Body of pancreas (tissue), 4 donors: ENCODE measurements around the gene KCTD3. TPM values are rescaled to one million over a fixed set of nuclear protein-coding genes. Genes with fewer than 3 reads are reported as not detected.

Experiments
- ATAC-seq: fragments of 150-250 bp; one replicate; pipeline ENCODE4 v1.9.1; 2016
- DNase-seq, 4 donors: peaks; one replicate each; pipeline ENCODE4 v3.0.0-alpha.2; 2019
- H3K27ac ChIP-seq, 4 donors: fragments of 200-600 bp; sonication (generic); 1 replicate in 3 of 4; 2 replicates in 1 of 4; pipeline versions ENCODE4 v1.5.1 to v1.6.1; 2016 to 2019; ENCODE audit warnings: mild to moderate bottlenecking in 1 of 4, mixed read lengths in 1 of 4, moderate library complexity in 1 of 4
- H3K27me3 ChIP-seq, 2 donors: fragments of 200-600 bp; sonication (generic); one replicate each; pipeline ENCODE4 v1.6.0; 2016; ENCODE audit warnings: mild to moderate bottlenecking in 1 of 2
- H3K36me3 ChIP-seq, 2 donors: fragments of 200-600 bp; sonication (generic); replicated peaks in 1 of 2; 2 replicates each; pipeline ENCODE4 v1.5.1; 2016; ENCODE audit warnings: low read depth in 2 of 2; ENCODE audit not compliant: insufficient read depth in 1 of 2
- H3K4me1 ChIP-seq: fragments of 200-600 bp; sonication (generic); one replicate; pipeline ENCODE4 v1.6.0; 2016
- H3K4me3 ChIP-seq, 2 donors: fragments of 200-600 bp; sonication (generic); 1 replicate in 1 of 2; 2 replicates in 1 of 2; pipeline ENCODE4 v1.5.1; 2016 to 2019
- H3K9me3 ChIP-seq, 3 donors: fragments of 200-600 bp; sonication (generic); 1 replicate in 2 of 3; 2 replicates in 1 of 3; pipeline ENCODE4 v1.5.1; 2016
- CTCF ChIP-seq, 7 experiments: fragments of 450-650 bp in 4 of 7; fragments of 200-600 bp in 3 of 7; sonication (generic) in 3 of 7; IDR thresholded peaks; one replicate each; pipeline ENCODE4 v1.5.1; 2016 to 2019; ENCODE audit warnings: antibody characterized with exemption in 7 of 7
- POLR2A ChIP-seq, 3 donors: fragments of 450-650 bp; IDR thresholded peaks; one replicate each; pipeline ENCODE4 v1.6.1; 2016; ENCODE audit warnings: antibody characterized with exemption in 3 of 3, mild to moderate bottlenecking in 2 of 3
- WGBS, 2 donors: methylation state at CpG; one replicate each; pipeline ENCODE4 v1.1.5; 2017; 5-methylcytosine and 5-hydroxymethylcytosine counted together
- intact Hi-C: fragments of 100-400 bp; cut with DNase I; formaldehyde crosslinking; loops from one replicate; pipeline ENCODE4 v1.15.1; 2023
- total RNA-seq, 2 donors: library from RNA; depleted of rRNA; stranded (reverse); fragments of >200 nt; gene quantifications; one replicate each; pipeline ENCODE4 v1.1.0, GENCODE V29; 2016

The KCTD3 gene
- total RNA-seq, 2 donors from 2014 or later: 31.6 to 38.7 TPM

GRCh38 chr1:215635827-215636226, 68.7 kb downstream of the KCTD3 start:
- Histone ChIP-seq H3K36me3 (no peaks in the 10 kb centered on the region), H3K9me3 (no peaks in the 10 kb centered on the region), H3K4me1 (peaks cover 16% of the 10 kb centered on the region), H3K27me3 (no peaks in the 10 kb centered on the region), H3K27ac (peak overlapping the region in 1 of 4 donors; percentile 71), H3K4me3 (no peak overlapping the region)
- DNase-seq: no peak
- intact Hi-C loops: no loop called here
- no peak for ATAC-seq
- WGBS, 2 donors: 86 to 87% methylated on average over 6 of the region's 6 CpGs
- TF ChIP-seq POLR2A (IDR thresholded peaks at IDR 0.05) (no peak), CTCF (IDR thresholded peaks at IDR 0.05) (no peak)

GRCh38 chr1:215636258-215636965, 69.3 kb downstream of the KCTD3 start:
- 40 to 41% methylated on average over 9 of the region's 9 CpGs for WGBS, 2 donors
- peak; percentile 43 for ATAC-seq
- Histone ChIP-seq H3K4me1 (peaks cover 16% of the 10 kb centered on the region), H3K9me3 (no peaks in the 10 kb centered on the region), H3K4me3 (no peak overlapping the region), H3K27me3 (no peaks in the 10 kb centered on the region), H3K27ac (peak overlapping the region in 3 of 4 donors; percentile 4 to 71 (median 58)), H3K36me3 (no peaks in the 10 kb centered on the region)
- intact Hi-C loops: no loop called here
- peak in 1 of 4 donors; percentile 13 for DNase-seq
- TF ChIP-seq CTCF (IDR thresholded peaks at IDR 0.05) (no peak), POLR2A (IDR thresholded peaks at IDR 0.05) (no peak)

- Histone ChIP-seq H3K4me3 (no peak overlapping the region), H3K4me1 (peaks cover 16% of the 10 kb centered on the region), H3K27me3 (no peaks in the 10 kb centered on the region), H3K9me3 (no peaks in the 10 kb centered on the region), H3K36me3 (no peaks in the 10 kb centered on the region), H3K27ac (peak overlapping the region in 3 of 4 donors; percentile 4 to 71 (median 58))
- TF ChIP-seq POLR2A (IDR thresholded peaks at IDR 0.05): no peak
- TF ChIP-seq CTCF (IDR thresholded peaks at IDR 0.05): no peak
- WGBS, 2 donors: 16 to 17% methylated on average over 7 of the region's 7 CpGs
- ATAC-seq: peak; percentile 83
- DNase-seq: peak; percentile 40 to 76 (median 58)
- intact Hi-C loops: no loop called here
These were observed 70.0 kb downstream of the KCTD3 start for GRCh38 chr1:215637041-215637573.

- intact Hi-C loops: no loop called here
- Histone ChIP-seq H3K36me3 (no peaks in the 10 kb centered on the region), H3K4me1 (peaks cover 16% of the 10 kb centered on the region), H3K9me3 (no peaks in the 10 kb centered on the region), H3K4me3 (no peak overlapping the region), H3K27me3 (no peaks in the 10 kb centered on the region), H3K27ac (no peak overlapping the region)
- no peak for TF ChIP-seq CTCF (IDR thresholded peaks at IDR 0.05)
- no peak for TF ChIP-seq POLR2A (IDR thresholded peaks at IDR 0.05)
- WGBS, 2 donors: 87 to 88% methylated on average over 18 of the region's 18 CpGs
- ATAC-seq (no peak), DNase-seq (no peak)
These were observed 73.5 kb downstream of the KCTD3 start for GRCh38 chr1:215640429-215641148.
